H9 (cell line): ENCODE measurements around the gene OAS2. TPM values are rescaled to one million over a fixed set of nuclear protein-coding genes. Genes with fewer than 3 reads are reported as not detected.

Experiments used
- DNase-seq: peaks from one replicate; pipeline ENCODE4 v3.0.0-alpha.2; 2017
- H2AFZ ChIP-seq: one replicate; pipeline ENCODE4 v1.6.1; 2013; ENCODE audit warnings: mild to moderate bottlenecking, low read length, control low read depth, moderate library complexity
- H2AK5ac ChIP-seq: 2 replicates; pipeline ENCODE4 v1.6.1; 2013; ENCODE audit warnings: low read length, control low read depth, mixed read lengths; ENCODE audit not compliant: insufficient read length
- H2BK120ac ChIP-seq: one replicate; pipeline ENCODE4 v1.6.1; 2013; ENCODE audit warnings: low read depth, mild to moderate bottlenecking, low read length, control low read depth, inconsistent platforms; ENCODE audit not compliant: poor library complexity, severe bottlenecking
- H2BK12ac ChIP-seq: 2 replicates; pipeline ENCODE4 v1.6.1; 2013; ENCODE audit warnings: low read length, control low read depth, mixed read lengths, low read depth; ENCODE audit not compliant: insufficient read length
- H2BK15ac ChIP-seq: 2 replicates; pipeline ENCODE4 v1.6.1; 2013; ENCODE audit warnings: low read depth, low read length, control low read depth
- H2BK20ac ChIP-seq: one replicate; pipeline ENCODE4 v1.6.1; 2013; ENCODE audit warnings: low read depth, mild to moderate bottlenecking, low read length, control low read depth, inconsistent platforms; ENCODE audit not compliant: poor library complexity, severe bottlenecking
- H2BK5ac ChIP-seq: 2 replicates; pipeline ENCODE4 v1.6.1; 2013; ENCODE audit warnings: low read length, control low read depth, mixed read lengths; ENCODE audit not compliant: insufficient read length
- H3K14ac ChIP-seq: 2 replicates; pipeline ENCODE4 v1.6.1; 2013; ENCODE audit warnings: low read length, control low read depth; ENCODE audit not compliant: insufficient read depth
- H3K18ac ChIP-seq: 2 replicates; pipeline ENCODE4 v1.6.1; 2013; ENCODE audit warnings: low read depth, mild to moderate bottlenecking, mixed read lengths, low read length, control low read depth; ENCODE audit not compliant: insufficient read length
- H3K23ac ChIP-seq: 2 replicates; pipeline ENCODE4 v1.6.1; 2013; ENCODE audit warnings: low read length, control low read depth, mixed read lengths, low read depth; ENCODE audit not compliant: insufficient read length
- H3K23me2 ChIP-seq: 2 replicates; pipeline ENCODE4 v1.6.1; 2013; ENCODE audit warnings: low read depth, mild to moderate bottlenecking, mixed read lengths, low read length, control low read depth; ENCODE audit not compliant: insufficient read length, poor library complexity, severe bottlenecking
- H3K27ac ChIP-seq: 2 replicates; pipeline ENCODE4 v1.5.1; 2013; ENCODE audit warnings: low read length, control low read depth, mixed read lengths, low read depth; ENCODE audit not compliant: insufficient read length
- H3K27me3 ChIP-seq: 2 replicates; pipeline ENCODE4 v1.6.1; 2013; ENCODE audit warnings: low read length, control low read depth, inconsistent platforms; ENCODE audit not compliant: insufficient read depth
- H3K4ac ChIP-seq: 2 replicates; pipeline ENCODE4 v1.6.1; 2013; ENCODE audit warnings: low read depth, mild to moderate bottlenecking, control low read depth, inconsistent platforms, low read length, moderate library complexity
- H3K4me1 ChIP-seq: 2 replicates; pipeline ENCODE4 v1.6.1; 2013; ENCODE audit warnings: low read length, control low read depth, inconsistent platforms; ENCODE audit not compliant: insufficient read depth
- H3K4me2 ChIP-seq: 2 replicates; pipeline ENCODE4 v1.6.1; 2013; ENCODE audit warnings: low read length, control low read depth, mixed read lengths; ENCODE audit not compliant: insufficient read length, insufficient read depth
- H3K56ac ChIP-seq: 2 replicates; pipeline ENCODE4 v1.6.1; 2013; ENCODE audit warnings: low read depth, mild to moderate bottlenecking, mixed read lengths, low read length, control low read depth; ENCODE audit not compliant: insufficient read length
- H3K79me1 ChIP-seq: 2 replicates; pipeline ENCODE4 v1.6.1; 2013; ENCODE audit warnings: low read depth, mild to moderate bottlenecking, moderate library complexity, low read length, control low read depth, inconsistent platforms; ENCODE audit not compliant: insufficient read depth, poor library complexity, severe bottlenecking
- H3K79me2 ChIP-seq: 2 replicates; pipeline ENCODE4 v1.6.1; 2013; ENCODE audit warnings: low read length, control low read depth, inconsistent platforms; ENCODE audit not compliant: insufficient read depth
- H3K9ac ChIP-seq: 2 replicates; pipeline ENCODE4 v1.6.1; 2013; ENCODE audit warnings: low read length, control low read depth, mixed read lengths; ENCODE audit not compliant: insufficient read length; ENCODE audit errors: extremely low read depth
- H3K9me3 ChIP-seq: one replicate; pipeline ENCODE4 v1.6.1; 2013; ENCODE audit warnings: low read depth, low read length, inconsistent platforms; ENCODE audit not compliant: control insufficient read depth
- H3T11ph ChIP-seq: one replicate; pipeline ENCODE4 v1.6.1; 2013; ENCODE audit warnings: mild to moderate bottlenecking, low read length, control low read depth, inconsistent platforms
- H4K20me1 ChIP-seq: one replicate; pipeline ENCODE4 v1.6.1; 2013; ENCODE audit not compliant: control insufficient read depth, insufficient read length, insufficient read depth
- H4K5ac ChIP-seq: 2 replicates; pipeline ENCODE4 v1.6.1; 2013; ENCODE audit warnings: low read depth, mild to moderate bottlenecking, mixed read lengths, low read length, control low read depth; ENCODE audit not compliant: insufficient read length
- H4K8ac ChIP-seq: replicated peaks from 2 replicates; pipeline ENCODE4 v1.6.1; 2013; ENCODE audit warnings: low read length, control low read depth, mixed read lengths, low read depth; ENCODE audit not compliant: insufficient read length
- H4K91ac ChIP-seq: 2 replicates; pipeline ENCODE4 v1.6.1; 2013; ENCODE audit warnings: low read depth, mild to moderate bottlenecking, moderate library complexity, mixed read lengths, low read length, control low read depth; ENCODE audit not compliant: insufficient read length
- H3K27ac Mint-ChIP-seq, 3 experiments: 2 replicates in 2 of 3; 3 replicates in 1 of 3; pipeline ENCODE4 v1.8.0; 2020 to 2021; ENCODE audit warnings: mixed read lengths in 3 of 3, mild to moderate bottlenecking in 1 of 3, moderate library complexity in 1 of 3
- H3K27me3 Mint-ChIP-seq: 2 replicates; pipeline ENCODE4 v1.8.0; 2021; ENCODE audit warnings: low read depth, mild to moderate bottlenecking, moderate library complexity, mixed read lengths
- H3K36me3 Mint-ChIP-seq, 3 experiments: 2 replicates in 2 of 3; 3 replicates in 1 of 3; pipeline ENCODE4 v1.8.0; 2020 to 2021; ENCODE audit warnings: low read depth in 3 of 3, mixed read lengths in 3 of 3; ENCODE audit not compliant: insufficient read depth in 1 of 3
- H3K4me1 Mint-ChIP-seq, 2 experiments: 2 replicates each; pipeline ENCODE4 v1.8.0; 2020; ENCODE audit warnings: mixed read lengths in 2 of 2
- H3K4me3 Mint-ChIP-seq, 2 experiments: 2 replicates in 1 of 2; 3 replicates in 1 of 2; pipeline ENCODE4 v1.8.0; 2020 to 2021; ENCODE audit warnings: mild to moderate bottlenecking in 2 of 2, mixed read lengths in 2 of 2, moderate library complexity in 1 of 2
- H3K9me3 Mint-ChIP-seq, 2 experiments: 2 replicates in 1 of 2; 3 replicates in 1 of 2; pipeline ENCODE4 v1.8.0; 2020; ENCODE audit warnings: mild to moderate bottlenecking in 2 of 2, mixed read lengths in 2 of 2, moderate library complexity in 1 of 2
- WGBS: extraction: QIAGEN DNeasy Blood & Tissue Kit; methylation state at CpG from one replicate; pipeline ENCODE4 v1.1.7; 2013; ENCODE audit warnings: missing lambda C conversion rate, low lambda C conversion rate, mixed read lengths; ENCODE audit not compliant: insufficient read length; ENCODE audit errors: extremely low coverage; 5-methylcytosine and 5-hydroxymethylcytosine counted together
- total RNA-seq: library from RNA; stranded (reverse); gene quantifications from 2 replicates; pipeline ENCODE4 v1.2.1, GENCODE V29; 2021
- TF ChIP-seq, protein P1 (sequence below): fragments of 200-600 bp; sonication (generic); conservative IDR thresholded peaks from 3 replicates; pipeline ENCODE4 v1.8.0; 2021; ENCODE audit warnings: antibody characterized with exemption, mild to moderate bottlenecking

The OAS2 gene
- total RNA-seq, 1 experiment from 2014 or later, result not detected

DNA sequence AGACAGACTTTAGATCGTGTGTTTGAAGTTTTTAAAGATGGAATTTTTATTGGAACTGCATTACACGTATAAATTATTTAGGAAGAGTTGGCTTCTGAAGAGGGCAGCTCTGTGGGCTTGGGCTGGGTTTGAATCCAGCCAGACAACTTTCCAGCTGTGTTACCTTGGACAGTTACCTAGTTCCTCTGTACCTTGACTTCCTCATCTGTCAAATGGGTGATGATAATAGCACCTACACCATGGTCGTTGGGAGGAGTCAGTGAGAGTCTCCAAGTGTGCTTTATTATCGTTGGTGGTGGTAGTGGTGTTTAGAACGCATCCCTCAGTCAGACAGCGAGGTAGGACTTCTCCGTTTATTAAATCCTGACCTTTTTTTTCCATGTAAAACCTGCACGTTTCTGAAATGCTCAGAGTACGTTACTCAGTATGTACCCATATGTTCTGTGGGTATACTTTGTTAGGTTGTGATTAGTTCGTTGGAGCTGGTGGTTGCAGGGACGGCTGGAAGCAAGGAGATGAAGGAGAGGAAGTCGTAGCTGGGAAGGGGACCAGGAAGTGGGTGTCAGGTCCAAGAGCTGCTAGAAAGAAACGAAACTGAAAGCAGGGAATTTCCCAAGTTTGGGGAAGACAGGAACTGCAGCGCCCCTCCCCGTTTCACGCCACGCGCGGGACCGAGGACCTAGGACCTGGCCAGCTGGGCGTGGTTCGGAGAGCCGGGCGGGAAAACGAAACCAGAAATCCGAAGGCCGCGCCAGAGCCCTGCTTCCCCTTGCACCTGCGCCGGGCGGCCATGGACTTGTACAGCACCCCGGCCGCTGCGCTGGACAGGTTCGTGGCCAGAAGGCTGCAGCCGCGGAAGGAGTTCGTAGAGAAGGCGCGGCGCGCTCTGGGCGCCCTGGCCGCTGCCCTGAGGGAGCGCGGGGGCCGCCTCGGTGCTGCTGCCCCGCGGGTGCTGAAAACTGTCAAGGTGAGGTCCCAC lies 40.3 kb upstream of the OAS2 start, which contains the start of gene OAS3:
TSS of gene OAS3 (plus strand) at position 734 of the 979 bp plus-strand sequence. CDS start at position 791, 57 bp downstream.
- H3K4me1 ChIP-seq, result no peaks in the 10 kb centered on the region
- H2BK5ac ChIP-seq, result no peak within 1 kb of the TSS
- no peaks in the 10 kb centered on the region for H3K9me3 ChIP-seq
- H3K9ac ChIP-seq, result no peak within 1 kb of the TSS
- H3K79me2 ChIP-seq, result no peaks in the 10 kb centered on the region
- peaks cover 4 to 18% of the 10 kb centered on the region in 2 experiments for H3K4me1 Mint-ChIP-seq
- no peaks in the 10 kb centered on the region; the same call in 1 of the 2 replicates for H3K27me3 ChIP-seq
- no peaks in the 10 kb centered on the region; a peak in 1 of 5 replicates for H3K9me3 Mint-ChIP-seq
- TF ChIP-seq, protein P1, sequence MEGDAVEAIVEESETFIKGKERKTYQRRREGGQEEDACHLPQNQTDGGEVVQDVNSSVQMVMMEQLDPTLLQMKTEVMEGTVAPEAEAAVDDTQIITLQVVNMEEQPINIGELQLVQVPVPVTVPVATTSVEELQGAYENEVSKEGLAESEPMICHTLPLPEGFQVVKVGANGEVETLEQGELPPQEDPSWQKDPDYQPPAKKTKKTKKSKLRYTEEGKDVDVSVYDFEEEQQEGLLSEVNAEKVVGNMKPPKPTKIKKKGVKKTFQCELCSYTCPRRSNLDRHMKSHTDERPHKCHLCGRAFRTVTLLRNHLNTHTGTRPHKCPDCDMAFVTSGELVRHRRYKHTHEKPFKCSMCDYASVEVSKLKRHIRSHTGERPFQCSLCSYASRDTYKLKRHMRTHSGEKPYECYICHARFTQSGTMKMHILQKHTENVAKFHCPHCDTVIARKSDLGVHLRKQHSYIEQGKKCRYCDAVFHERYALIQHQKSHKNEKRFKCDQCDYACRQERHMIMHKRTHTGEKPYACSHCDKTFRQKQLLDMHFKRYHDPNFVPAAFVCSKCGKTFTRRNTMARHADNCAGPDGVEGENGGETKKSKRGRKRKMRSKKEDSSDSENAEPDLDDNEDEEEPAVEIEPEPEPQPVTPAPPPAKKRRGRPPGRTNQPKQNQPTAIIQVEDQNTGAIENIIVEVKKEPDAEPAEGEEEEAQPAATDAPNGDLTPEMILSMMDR, result no peak
- H3K56ac ChIP-seq, result no peak within 1 kb of the TSS
- no peaks in the 10 kb centered on the region for H4K20me1 ChIP-seq
- H2BK12ac ChIP-seq, result no peak within 1 kb of the TSS
- peak within 1 kb of the TSS; percentile 54 to 66 for H3K4me3 Mint-ChIP-seq
- no peak within 1 kb of the TSS for H2AK5ac ChIP-seq
- no peaks in the 10 kb centered on the region for H3K36me3 Mint-ChIP-seq
- no peak within 1 kb of the TSS for H3K4ac ChIP-seq
- no CpG with 5 or more reads among the region's 50 CpGs for WGBS
- no peaks in the 10 kb centered on the region for H3K79me1 ChIP-seq
- no peak within 1 kb of the TSS for H2BK120ac ChIP-seq
- H2AFZ ChIP-seq, result no peak within 1 kb of the TSS
- H3K23me2 ChIP-seq, result peaks cover 8% of the 10 kb centered on the region
- no peak within 1 kb of the TSS for H3T11ph ChIP-seq
- no peak within 1 kb of the TSS for H4K8ac ChIP-seq
- H3K18ac ChIP-seq, result peak within 1 kb of the TSS; percentile 39
- peak within 1 kb of the TSS; percentile 58 for H3K4me2 ChIP-seq
- peaks cover 32% of the 10 kb centered on the region for H3K27me3 Mint-ChIP-seq
- no peak within 1 kb of the TSS for H3K23ac ChIP-seq
- peak; percentile 58 for DNase-seq
- no peak within 1 kb of the TSS for H2BK15ac ChIP-seq
- peak within 1 kb of the TSS in 1 of 3 experiments; percentile 9; a peak in 1 of 7 replicates for H3K27ac Mint-ChIP-seq
- H3K14ac ChIP-seq, result peak within 1 kb of the TSS; percentile 51; the same call in 1 of the 2 replicates
- H3K27ac ChIP-seq, result no peak within 1 kb of the TSS
- H4K5ac ChIP-seq, result no peak within 1 kb of the TSS
- no peak within 1 kb of the TSS for H4K91ac ChIP-seq
- no peak within 1 kb of the TSS for H2BK20ac ChIP-seq
